ENCODE measurements around the gene SERP1.

DNA sequence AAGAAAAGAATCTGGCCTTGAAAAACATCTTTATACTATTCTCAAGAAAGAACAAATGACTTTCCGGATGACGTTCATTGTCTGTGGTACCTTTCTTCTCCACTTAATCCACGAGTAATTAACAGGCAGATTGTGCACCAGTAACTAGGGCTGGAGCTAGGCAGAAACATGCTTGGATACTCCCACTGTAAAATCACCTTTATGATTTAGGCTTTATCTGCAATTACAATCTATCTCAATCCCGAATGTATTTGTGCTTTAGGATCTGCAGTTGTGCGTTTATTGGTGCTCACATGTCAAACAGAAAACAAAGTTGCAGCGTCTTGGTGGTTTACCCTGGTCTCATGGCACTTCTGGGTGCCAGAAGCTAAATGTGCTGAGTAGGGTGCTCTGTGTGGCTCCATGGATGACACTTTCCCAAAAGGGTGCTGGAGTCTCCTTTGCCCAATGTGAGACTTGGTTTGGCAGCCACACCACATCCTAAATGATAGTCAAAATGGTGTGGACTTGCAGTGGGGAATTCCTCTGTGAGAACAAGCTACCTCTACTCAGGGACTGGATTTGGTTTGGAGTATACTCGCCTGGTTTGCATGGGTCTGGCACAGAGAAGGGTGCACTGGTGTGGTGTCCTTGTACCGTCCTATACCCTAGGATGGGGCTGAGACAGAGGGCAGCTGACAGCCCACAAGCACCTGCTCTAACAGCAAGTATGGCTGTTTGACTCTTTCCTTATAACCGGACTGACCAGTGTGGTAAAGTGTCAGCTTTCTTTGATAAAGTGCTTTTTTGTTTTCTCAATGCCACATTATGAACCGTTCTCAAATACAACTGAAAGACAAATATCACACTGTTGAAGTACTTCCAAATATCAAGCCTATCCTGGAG lies 7.7 kb downstream of the SERP1 start:
- TF ChIP-seq, protein P1, sequence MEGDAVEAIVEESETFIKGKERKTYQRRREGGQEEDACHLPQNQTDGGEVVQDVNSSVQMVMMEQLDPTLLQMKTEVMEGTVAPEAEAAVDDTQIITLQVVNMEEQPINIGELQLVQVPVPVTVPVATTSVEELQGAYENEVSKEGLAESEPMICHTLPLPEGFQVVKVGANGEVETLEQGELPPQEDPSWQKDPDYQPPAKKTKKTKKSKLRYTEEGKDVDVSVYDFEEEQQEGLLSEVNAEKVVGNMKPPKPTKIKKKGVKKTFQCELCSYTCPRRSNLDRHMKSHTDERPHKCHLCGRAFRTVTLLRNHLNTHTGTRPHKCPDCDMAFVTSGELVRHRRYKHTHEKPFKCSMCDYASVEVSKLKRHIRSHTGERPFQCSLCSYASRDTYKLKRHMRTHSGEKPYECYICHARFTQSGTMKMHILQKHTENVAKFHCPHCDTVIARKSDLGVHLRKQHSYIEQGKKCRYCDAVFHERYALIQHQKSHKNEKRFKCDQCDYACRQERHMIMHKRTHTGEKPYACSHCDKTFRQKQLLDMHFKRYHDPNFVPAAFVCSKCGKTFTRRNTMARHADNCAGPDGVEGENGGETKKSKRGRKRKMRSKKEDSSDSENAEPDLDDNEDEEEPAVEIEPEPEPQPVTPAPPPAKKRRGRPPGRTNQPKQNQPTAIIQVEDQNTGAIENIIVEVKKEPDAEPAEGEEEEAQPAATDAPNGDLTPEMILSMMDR (IDR thresholded peaks at IDR 0.05; ENCODE audit: low read depth, low read length), result no peak
- no peak for TF ChIP-seq EZH2phosphoT487 (IDR thresholded peaks at IDR 0.05; ENCODE audit: low read depth)
